Stimulated activated CD8-positive, alpha-beta memory T cell treated with anti-CD3 and anti-CD28 coated beads, Interleukin-7, amount 100 ng/mL, for 48 hours (primary cell): ENCODE measurements around the gene EGF.

ENCODE experiments used
- DNase-seq, 2 donors: peaks; one replicate each; pipeline ENCODE4 v3.0.0-alpha.2; 2020; ENCODE audit warnings: low read depth in 1 of 2; ENCODE audit errors: extremely low read depth in 1 of 2

The EGF gene

GRCh38 chr4:109990261-109991257 is 77.9 kb downstream of the EGF start:
- DNase-seq = no peak

- DNase-seq = no peak
Observed at GRCh38 chr4:109993116-109993515, 80.4 kb downstream of the EGF start.

GRCh38 chr4:109994415-109994827 is 81.7 kb downstream of the EGF start:
- no peak for DNase-seq

GRCh38 chr4:109996526-109996925 is 83.8 kb downstream of the EGF start:
- DNase-seq = no peak

- DNase-seq = no peak
Observed at GRCh38 chr4:109998867-109999584, 86.3 kb downstream of the EGF start.

GRCh38 chr4:109999585-109999912 is 86.9 kb downstream of the EGF start:
- DNase-seq = no peak

GRCh38 chr4:110002326-110002725 is 89.6 kb downstream of the EGF start:
- DNase-seq = no peak

- peak in 1 of 2 donors; percentile 1 for DNase-seq
Observed at GRCh38 chr4:110003401-110004187, 90.9 kb downstream of the EGF start.

- DNase-seq = no peak
Observed at GRCh38 chr4:110004556-110004955, 91.9 kb downstream of the EGF start.

- DNase-seq = no peak
Observed at GRCh38 chr4:110005461-110006056, 92.9 kb downstream of the EGF start.

GRCh38 chr4:110007217-110007616 is 94.5 kb downstream of the EGF start:
- no peak for DNase-seq

GRCh38 chr4:110008540-110008939 is 95.9 kb downstream of the EGF start:
- DNase-seq = no peak

GRCh38 chr4:110009550-110009949 is 96.9 kb downstream of the EGF start:
- DNase-seq = no peak

- no peak for DNase-seq
Observed at GRCh38 chr4:110010797-110011196, 98.1 kb downstream of the EGF start.

- no peak for DNase-seq
Observed at GRCh38 chr4:110012917-110013316, 100.2 kb downstream of the EGF start.

GRCh38 chr4:110014233-110014632 is 101.5 kb downstream of the EGF start:
- DNase-seq = no peak

- DNase-seq = no peak
Observed at GRCh38 chr4:110019153-110019552, 106.5 kb downstream of the EGF start.

- DNase-seq = no peak
Observed at GRCh38 chr4:110020139-110020538, 107.5 kb downstream of the EGF start.

- DNase-seq = no peak
Observed at GRCh38 chr4:110020646-110021443, 108.2 kb downstream of the EGF start.

GRCh38 chr4:110022457-110022856 is 109.8 kb downstream of the EGF start:
- no peak for DNase-seq
